Amygdala (tissue), 56 donors: ENCODE data around the gene TMTC2.
"Not testable (repeated sequence)": the region's sequence is repeated elsewhere in the genome, so short reads cannot be mapped to it uniquely, and the experiment has no call there.

Experiments
- DNase-seq, 56 donors: peaks; one replicate each; lab custom pipeline; 2025; lab: John Stamatoyannopoulos, UW

Gene TMTC2

GRCh38 chr12:82835217-82835616, 148.5 kb downstream of the TMTC2 start:
- no peak for DNase-seq

GRCh38 chr12:82838131-82838551, 151.4 kb downstream of the TMTC2 start:
- DNase-seq, result peak in 33 of 56 donors; percentile 3 to 77 (median 40)

GRCh38 chr12:82838827-82839226, 152.1 kb downstream of the TMTC2 start:
- DNase-seq, result no peak

- DNase-seq, result no peak
Measured at GRCh38 chr12:82839796-82840195, 153.1 kb downstream of the TMTC2 start.

GRCh38 chr12:82841487-82841904, 154.8 kb downstream of the TMTC2 start:
- no peak for DNase-seq

GRCh38 chr12:82842480-82842879, 155.8 kb downstream of the TMTC2 start:
- no peak for DNase-seq

- not testable (repeated sequence) for DNase-seq
Measured at GRCh38 chr12:82845076-82845475, 158.4 kb downstream of the TMTC2 start.

GRCh38 chr12:82848845-82849244, 162.1 kb downstream of the TMTC2 start:
- DNase-seq, result no peak

GRCh38 chr12:82852529-82852928, 165.8 kb downstream of the TMTC2 start:
- no peak for DNase-seq

- DNase-seq, result no peak
Measured at GRCh38 chr12:82855872-82856271, 169.2 kb downstream of the TMTC2 start.

- no peak for DNase-seq
Measured at GRCh38 chr12:82857276-82857675, 170.6 kb downstream of the TMTC2 start.

GRCh38 chr12:82857911-82858533, 171.3 kb downstream of the TMTC2 start:
- no peak for DNase-seq

- no peak for DNase-seq
Measured at GRCh38 chr12:82858534-82858917, 171.8 kb downstream of the TMTC2 start.

GRCh38 chr12:82862069-82862841, 175.5 kb downstream of the TMTC2 start:
- no peak for DNase-seq

- no peak for DNase-seq
Measured at GRCh38 chr12:82862876-82863649, 176.4 kb downstream of the TMTC2 start.

- no peak for DNase-seq
Measured at GRCh38 chr12:82866227-82866775, 179.6 kb downstream of the TMTC2 start.

GRCh38 chr12:82866946-82867345, 180.2 kb downstream of the TMTC2 start:
- no peak for DNase-seq

- no peak for DNase-seq
Measured at GRCh38 chr12:82867762-82868500, 181.2 kb downstream of the TMTC2 start.

GRCh38 chr12:82870771-82871377, 184.2 kb downstream of the TMTC2 start:
- no peak for DNase-seq

- DNase-seq, result no peak
Measured at GRCh38 chr12:82872088-82872487, 185.4 kb downstream of the TMTC2 start.
